ENCODE measurements around the gene JAKMIP3.

Gene JAKMIP3

GRCh38 chr10:132065491-132066105 is at the start of gene JAKMIP3:
JAKMIP3 (plus strand) TSS chr10:132065946; CDS start chr10:132104809, 38,863 bp downstream.
- DNase-seq (ENCODE audit: low spot score): no peak

DNA sequence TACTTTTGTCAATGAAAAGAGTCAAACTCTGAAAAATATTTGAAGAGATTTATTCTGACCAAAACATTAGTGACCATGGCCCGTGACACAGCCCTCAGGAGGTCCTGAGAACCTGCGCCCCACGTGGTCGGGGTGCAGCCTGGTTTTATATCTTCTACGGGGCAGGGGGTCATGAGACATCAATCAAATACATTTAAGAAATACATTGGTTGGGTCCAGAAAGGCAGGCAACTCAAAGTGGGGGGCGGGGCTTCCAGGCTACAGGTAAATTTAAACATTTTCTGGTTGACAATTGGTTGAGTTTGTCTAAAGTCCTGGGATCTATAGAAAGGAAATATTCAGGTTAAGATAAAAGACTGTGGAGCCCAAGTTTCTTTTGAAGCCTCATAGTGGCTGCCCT is 49.2 kb upstream of the JAKMIP3 start:
- DNase-seq (ENCODE audit: low spot score): no peak

DNA sequence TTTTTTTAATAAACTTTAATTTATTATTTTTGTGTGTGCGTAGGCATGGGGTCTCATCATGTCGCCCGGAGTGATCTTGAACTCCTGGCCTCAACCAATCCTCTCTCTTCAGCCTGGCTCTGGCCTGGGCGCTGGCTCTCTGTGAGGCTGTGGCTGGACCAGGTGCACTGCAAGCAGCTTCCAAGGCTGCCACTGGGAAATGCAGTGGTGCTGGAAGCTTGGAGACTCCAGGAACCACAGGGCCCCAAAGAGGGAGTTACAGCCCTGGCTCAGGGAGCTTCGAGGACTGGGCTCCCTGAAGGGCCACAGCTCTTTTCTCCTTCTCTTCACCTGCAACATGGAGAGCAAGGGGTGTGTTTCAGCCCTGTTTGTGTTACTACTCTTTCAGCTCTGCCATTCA is 47.3 kb upstream of the JAKMIP3 start:
- no peak for DNase-seq (ENCODE audit: low spot score)

DNA sequence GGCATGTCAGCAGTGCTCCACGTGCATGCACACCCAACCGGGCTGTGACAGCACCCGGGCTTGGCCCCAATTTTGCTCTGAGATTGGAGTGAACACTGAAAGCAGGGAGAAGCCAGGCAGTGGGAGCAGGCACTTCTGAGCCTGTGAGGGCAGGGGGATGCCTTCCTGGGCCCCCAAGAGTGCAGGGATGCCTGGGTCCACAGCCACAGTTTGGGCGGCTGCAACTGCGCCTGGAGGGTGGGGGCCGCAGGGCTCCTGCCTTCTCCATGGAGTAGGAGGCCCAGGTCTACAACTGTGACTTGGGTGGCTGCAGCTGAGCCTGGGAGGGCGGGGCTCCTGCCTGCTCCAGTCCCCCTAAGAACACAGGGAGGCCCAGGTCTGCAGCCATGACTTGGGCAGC is 46.4 kb upstream of the JAKMIP3 start:
- DNase-seq (ENCODE audit: low spot score): no peak

GRCh38 chr10:132020456-132020855 is 45.3 kb upstream of the JAKMIP3 start:
- no peak for DNase-seq (ENCODE audit: low spot score)

- DNase-seq (ENCODE audit: low spot score): no peak
Measured at GRCh38 chr10:132021046-132021445, 44.7 kb upstream of the JAKMIP3 start.

- no peak for DNase-seq (ENCODE audit: low spot score)
Measured at GRCh38 chr10:132021504-132022143, 44.1 kb upstream of the JAKMIP3 start.

- DNase-seq (ENCODE audit: low spot score): no peak
Measured at GRCh38 chr10:132022241-132022640, 43.5 kb upstream of the JAKMIP3 start.

GRCh38 chr10:132023092-132023811 is 42.5 kb upstream of the JAKMIP3 start:
- DNase-seq (ENCODE audit: low spot score): peak; percentile 68

- no peak for DNase-seq (ENCODE audit: low spot score)
Measured at GRCh38 chr10:132027423-132027983, 38.2 kb upstream of the JAKMIP3 start.

DNA sequence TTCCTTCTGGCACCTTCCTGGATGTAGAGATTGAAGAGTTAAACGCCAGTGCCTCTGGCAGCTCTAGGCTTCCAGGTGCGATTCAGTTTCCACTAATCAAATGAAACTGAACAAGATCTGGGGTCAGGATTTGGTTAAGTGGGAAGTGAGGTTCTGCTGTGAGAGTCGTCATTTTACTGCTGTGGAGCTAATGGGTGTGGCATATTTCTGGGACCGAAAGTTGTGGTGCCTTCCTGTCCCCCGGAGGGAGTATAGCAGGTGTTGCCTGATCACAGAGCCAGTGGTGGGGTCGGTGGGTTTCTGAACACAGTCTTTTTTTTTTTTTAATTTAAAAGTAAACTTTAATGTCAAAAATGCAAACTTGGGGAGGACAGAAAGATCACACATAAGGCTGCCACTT is 37.0 kb upstream of the JAKMIP3 start:
- DNase-seq (ENCODE audit: low spot score): no peak

GRCh38 chr10:132030898-132031463 is 34.8 kb upstream of the JAKMIP3 start:
- no peak for DNase-seq (ENCODE audit: low spot score)

DNA sequence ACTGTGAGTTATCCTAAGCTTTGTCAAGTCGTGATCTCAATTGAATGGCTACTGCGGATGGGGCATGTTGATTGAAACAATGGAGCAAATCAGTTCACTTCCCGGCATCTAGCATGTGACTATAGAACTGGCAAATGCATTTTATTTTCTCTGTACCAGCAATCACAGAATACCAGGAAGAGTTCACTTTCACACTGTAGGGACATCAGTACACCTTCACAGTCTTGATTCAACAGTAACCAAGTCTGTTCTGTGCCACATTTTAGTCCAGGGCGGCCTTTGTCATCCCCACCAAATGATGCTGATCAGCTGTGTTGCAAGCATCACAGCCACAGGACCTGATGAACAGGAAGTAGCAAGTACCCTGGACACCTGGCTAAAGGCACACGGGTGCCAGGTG is 32.1 kb upstream of the JAKMIP3 start:
- DNase-seq (ENCODE audit: low spot score): no peak

DNA sequence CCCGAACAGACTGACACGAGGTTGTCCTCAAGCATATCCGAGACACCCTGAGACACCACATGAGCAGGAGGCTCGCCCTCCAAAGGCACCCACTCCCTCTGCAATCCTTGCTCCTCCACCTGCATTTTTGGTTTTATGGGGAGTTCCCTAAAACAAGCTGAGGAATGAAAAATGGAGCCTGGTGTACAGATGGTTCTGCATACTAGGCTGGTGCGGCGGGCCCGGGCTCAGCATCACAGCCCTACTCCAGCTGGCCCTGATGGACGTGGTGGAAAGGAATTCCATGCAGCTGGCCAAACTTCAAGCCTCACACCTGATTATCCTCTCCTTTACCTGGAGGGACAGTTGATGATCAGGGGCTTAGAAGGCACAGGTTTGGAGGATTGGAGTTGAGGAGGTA is 30.3 kb upstream of the JAKMIP3 start:
- DNase-seq (ENCODE audit: low spot score): no peak

- no peak for DNase-seq (ENCODE audit: low spot score)
Measured at GRCh38 chr10:132036153-132036886, 29.4 kb upstream of the JAKMIP3 start.

GRCh38 chr10:132036887-132037675 is 28.7 kb upstream of the JAKMIP3 start:
- DNase-seq (ENCODE audit: low spot score): no peak

- DNase-seq (ENCODE audit: low spot score): no peak
Measured at GRCh38 chr10:132037676-132037975, 28.1 kb upstream of the JAKMIP3 start.

GRCh38 chr10:132039371-132039770 is 26.4 kb upstream of the JAKMIP3 start:
- DNase-seq (ENCODE audit: low spot score): no peak

DNA sequence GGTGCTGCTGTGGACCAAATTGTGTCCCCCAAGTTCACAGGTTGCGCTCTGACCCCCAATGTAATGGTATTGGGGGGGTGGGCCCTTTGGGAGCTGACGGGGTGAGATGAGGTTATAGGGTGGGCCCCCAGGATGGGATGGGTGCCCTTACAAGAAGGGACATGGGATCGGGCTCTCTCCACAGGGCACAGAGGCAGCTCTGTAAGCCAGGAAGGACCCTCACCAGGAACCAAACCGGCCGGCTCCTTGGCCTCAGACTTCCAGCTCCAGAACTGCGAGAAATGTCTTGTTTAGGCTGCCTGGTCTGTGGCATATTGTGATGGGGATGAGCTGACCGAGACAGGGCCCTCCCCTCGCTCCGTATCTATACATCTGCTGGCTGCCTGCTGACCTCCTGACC is 25.7 kb upstream of the JAKMIP3 start:
- DNase-seq (ENCODE audit: low spot score): no peak

GRCh38 chr10:132041340-132041739 is 24.4 kb upstream of the JAKMIP3 start:
- no peak for DNase-seq (ENCODE audit: low spot score)

All from germinal center (tissue), 1 donor.